ENCODE data around the gene B4GAT1.

The B4GAT1 gene

DNA sequence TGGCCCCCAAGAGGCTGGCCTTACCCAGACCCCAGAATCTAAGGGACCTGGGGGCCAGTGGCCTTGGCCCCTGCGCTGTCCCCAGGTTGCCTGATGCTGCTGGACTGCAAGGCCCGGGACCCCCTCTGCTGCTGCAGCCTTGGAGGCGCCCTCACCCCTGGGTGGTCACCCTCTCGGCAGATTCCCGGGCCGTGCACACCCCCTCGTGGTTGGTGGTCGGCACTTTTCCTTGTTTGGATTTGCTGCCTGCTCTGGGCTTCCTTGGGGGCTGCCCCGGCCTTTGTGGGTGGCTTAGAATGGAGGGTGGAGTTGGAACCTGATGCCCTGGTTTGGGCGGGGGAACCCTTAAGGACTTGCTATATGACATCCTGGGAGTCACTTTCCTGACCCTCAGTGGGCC, 16.5 kb downstream of the B4GAT1 start:
- in situ Hi-C loops (cut with MboI; ENCODE audit: low sequenced_read_pairs, unreplicated experiment) = no loop called here
- no peak for DNase-seq (ENCODE audit: low spot score)
- TF ChIP-seq, protein P1, sequence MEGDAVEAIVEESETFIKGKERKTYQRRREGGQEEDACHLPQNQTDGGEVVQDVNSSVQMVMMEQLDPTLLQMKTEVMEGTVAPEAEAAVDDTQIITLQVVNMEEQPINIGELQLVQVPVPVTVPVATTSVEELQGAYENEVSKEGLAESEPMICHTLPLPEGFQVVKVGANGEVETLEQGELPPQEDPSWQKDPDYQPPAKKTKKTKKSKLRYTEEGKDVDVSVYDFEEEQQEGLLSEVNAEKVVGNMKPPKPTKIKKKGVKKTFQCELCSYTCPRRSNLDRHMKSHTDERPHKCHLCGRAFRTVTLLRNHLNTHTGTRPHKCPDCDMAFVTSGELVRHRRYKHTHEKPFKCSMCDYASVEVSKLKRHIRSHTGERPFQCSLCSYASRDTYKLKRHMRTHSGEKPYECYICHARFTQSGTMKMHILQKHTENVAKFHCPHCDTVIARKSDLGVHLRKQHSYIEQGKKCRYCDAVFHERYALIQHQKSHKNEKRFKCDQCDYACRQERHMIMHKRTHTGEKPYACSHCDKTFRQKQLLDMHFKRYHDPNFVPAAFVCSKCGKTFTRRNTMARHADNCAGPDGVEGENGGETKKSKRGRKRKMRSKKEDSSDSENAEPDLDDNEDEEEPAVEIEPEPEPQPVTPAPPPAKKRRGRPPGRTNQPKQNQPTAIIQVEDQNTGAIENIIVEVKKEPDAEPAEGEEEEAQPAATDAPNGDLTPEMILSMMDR (IDR thresholded peaks at IDR 0.05; ENCODE audit: borderline replicate concordance, control extremely low read depth, extremely low read depth, insufficient read depth, missing control alignments) = no peak

DNA sequence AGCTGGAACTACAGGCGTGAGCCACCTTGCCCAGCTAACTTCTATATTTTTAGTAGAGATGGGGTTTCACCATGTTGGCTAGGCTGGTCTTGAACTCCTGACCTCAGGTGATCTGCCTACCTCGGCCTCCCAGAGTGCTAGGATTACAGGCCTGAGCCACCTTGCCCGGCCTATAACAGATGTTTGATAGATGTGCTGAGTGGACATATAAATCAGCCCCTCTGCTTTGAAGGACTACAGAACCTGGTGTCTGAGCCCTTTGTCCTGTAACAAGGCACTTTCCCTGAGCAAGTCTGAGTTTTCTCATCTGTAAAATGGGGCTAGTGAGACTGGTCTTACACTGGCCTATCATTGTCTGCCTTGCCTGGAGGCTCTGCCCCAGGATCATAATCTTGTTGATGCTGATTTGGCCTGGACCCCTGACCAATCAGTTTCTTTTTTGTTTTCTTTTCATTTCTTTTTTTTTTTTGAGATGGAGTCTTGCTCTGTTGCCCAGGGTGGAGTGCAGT, 18.2 kb downstream of the B4GAT1 start:
- in situ Hi-C loops (cut with MboI; ENCODE audit: low sequenced_read_pairs, unreplicated experiment) = no loop called here
- TF ChIP-seq, protein P1 (IDR thresholded peaks at IDR 0.05; ENCODE audit: borderline replicate concordance, control extremely low read depth, extremely low read depth, insufficient read depth, missing control alignments) = no peak
- DNase-seq (ENCODE audit: low spot score) = no peak

DNA sequence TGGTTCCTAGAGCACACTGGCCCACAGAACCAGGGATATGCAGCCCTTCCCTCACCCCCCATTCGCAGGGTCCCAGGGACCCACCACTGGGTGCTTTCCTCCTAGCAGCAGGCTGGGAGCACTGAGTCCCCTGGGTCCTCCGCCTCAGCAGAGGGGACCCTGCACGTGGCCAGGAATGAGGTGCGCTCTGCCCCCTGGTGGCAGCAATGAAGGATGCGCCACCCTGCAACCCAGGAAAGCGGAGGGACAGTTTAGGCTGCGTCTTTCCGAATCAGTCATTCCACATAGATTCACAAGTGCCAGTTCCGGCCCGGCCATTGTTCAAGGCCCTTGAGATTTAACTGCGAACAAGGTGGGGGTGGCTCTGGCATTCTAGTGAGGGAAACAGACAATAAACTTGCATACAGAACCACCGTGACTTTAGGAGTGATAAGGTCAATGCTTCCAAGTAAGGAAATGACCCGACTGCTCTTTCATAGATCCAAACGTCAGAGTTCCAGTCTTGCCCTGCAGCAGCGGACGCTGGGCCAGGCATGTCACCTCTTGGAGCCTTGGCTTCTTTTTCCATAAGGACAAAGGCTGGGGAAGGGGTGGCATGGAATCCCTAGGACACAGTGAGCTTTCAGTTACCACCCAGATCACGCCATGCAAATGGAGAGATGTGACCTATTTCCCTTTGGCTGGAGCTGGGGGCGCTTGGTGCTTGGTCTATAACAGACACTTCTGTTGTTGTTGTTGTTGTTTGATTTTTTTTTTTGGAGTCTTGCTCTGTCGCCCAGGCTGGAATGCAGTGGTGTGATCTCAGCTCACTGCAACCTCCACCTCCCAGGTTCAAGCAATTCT, 18.9 kb downstream of the B4GAT1 start:
- peak; percentile 89 for DNase-seq (ENCODE audit: low spot score)
- in situ Hi-C loops (cut with MboI; ENCODE audit: low sequenced_read_pairs, unreplicated experiment) = no loop called here
- TF ChIP-seq, protein P1 (IDR thresholded peaks at IDR 0.05; ENCODE audit: borderline replicate concordance, control extremely low read depth, extremely low read depth, insufficient read depth, missing control alignments) = peak; percentile 95

DNA sequence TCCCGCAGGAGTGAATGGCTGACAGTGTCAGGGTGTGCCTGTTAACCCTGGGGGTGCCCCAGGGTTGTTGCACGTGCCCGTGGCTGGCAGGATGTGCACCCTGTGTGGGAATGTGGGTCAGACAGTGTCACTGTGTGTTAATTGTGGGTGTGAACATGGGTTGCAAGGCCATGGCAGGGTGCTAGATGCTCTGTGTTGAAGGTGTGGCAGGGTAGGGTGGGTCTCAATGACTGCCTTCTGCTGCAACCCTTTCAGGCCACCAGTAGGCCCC, 19.5 kb downstream of the B4GAT1 start:
- in situ Hi-C loops (cut with MboI; ENCODE audit: low sequenced_read_pairs, unreplicated experiment) = no loop called here
- no peak for DNase-seq (ENCODE audit: low spot score)

DNA sequence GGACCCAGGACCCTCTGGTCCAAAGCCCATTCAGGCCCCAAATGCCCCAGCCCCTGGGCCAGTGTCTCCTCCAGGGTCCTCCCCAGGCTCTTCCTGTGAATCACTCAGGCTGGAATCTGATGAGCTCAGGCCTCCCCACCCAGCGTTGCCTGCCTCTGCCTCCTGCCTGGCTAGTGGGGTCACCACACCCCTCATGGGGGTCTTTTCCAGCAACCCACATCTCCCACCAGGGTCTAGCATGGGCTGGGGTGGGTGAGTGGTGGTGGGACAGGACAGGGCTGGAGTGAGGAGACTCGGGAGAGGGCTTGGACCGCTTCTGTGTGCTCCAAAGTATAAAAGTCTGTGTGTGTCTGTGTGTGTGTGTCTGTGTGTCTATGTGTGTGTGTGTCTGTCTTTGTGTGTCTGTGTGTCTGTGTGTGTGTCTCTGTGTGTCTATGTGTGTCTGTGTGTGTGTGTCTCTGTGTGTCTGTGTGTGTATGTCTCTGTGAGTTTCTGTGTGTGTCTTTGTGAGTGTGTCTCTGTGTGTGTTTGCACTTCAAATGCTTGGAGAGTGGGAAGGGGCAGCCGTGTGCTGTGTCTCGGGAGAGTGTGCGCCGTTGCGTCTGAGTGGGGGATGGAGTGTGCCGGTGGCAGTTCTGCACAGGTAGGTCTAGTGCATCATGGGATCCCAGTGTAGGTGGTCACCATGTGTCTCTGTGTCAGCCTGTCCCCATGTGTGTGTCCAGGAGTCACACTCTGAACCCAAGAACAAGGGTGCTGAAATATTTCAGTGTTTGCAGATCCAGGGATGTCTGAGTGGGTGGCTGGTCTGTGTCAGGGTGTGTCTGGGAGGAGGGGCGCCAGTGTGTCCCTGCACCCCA, 20.0 kb downstream of the B4GAT1 start:
- TF ChIP-seq, protein P1 (IDR thresholded peaks at IDR 0.05; ENCODE audit: borderline replicate concordance, control extremely low read depth, extremely low read depth, insufficient read depth, missing control alignments) = no peak
- no peak for DNase-seq (ENCODE audit: low spot score)
- in situ Hi-C loops (cut with MboI; ENCODE audit: low sequenced_read_pairs, unreplicated experiment) = no loop called here

More for the DNA sequence above, 19.5 kb downstream of the B4GAT1 start:
- TF ChIP-seq, protein P1 (IDR thresholded peaks at IDR 0.05; ENCODE audit: borderline replicate concordance, control extremely low read depth, extremely low read depth, insufficient read depth, missing control alignments) = no peak

DNA sequence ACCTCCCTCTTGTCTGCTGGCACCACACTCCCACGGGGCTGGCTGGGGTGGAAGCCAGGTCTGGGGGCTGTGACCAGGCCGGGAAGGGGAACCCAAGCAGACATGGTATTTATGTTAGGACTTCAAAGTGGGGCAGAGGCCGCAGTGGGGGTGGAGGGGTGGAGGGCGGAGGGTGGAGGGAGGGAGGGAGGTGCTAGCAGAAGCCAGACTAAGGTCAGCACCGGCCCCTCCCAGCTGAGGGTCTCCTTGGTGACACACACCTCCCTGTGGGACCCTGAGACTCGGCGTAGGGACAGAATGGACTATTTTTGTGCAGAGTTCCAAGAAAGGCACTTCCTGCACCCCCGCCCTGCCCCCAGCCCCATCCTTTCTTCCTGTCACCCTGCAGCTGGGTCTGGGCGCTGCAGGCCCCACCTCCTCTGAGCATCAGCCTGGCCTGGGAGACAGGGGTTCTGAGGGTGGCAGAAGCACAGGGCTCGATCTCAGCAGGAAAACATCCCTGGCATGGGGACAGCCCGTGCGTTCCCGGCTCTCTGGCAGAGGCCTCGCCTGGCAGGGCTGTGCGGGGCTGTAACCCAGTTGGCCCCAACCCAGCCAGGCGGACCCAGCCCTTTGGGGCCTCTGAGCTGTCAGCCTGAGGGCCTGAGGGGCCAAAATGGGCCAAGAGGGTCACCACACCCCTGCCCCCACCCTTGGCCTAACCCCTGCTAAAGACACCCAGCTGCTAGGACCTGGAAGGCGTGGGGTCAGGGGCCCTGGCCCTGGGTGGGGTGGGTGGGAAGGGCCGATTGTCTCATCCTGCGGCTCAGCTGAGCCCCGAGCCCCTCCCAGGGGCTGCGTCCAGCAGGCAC, 20.9 kb downstream of the B4GAT1 start:
- DNase-seq (ENCODE audit: low spot score) = no peak
- TF ChIP-seq, protein P1 (IDR thresholded peaks at IDR 0.05; ENCODE audit: borderline replicate concordance, control extremely low read depth, extremely low read depth, insufficient read depth, missing control alignments) = no peak
- in situ Hi-C loops (cut with MboI; ENCODE audit: low sequenced_read_pairs, unreplicated experiment) = no loop called here
